GM12873 (cell line): ENCODE results near the gene DDAH1.

Source experiments
- TF ChIP-seq, protein P1 (sequence below): IDR thresholded peaks from 2 replicates; pipeline ENCODE4 v1.5.1; 2012; ENCODE audit warnings: low read depth, mild to moderate bottlenecking, moderate library complexity, low read length, control low read depth; ENCODE audit not compliant: insufficient read depth; ENCODE audit errors: missing control alignments

The DDAH1 gene

DNA sequence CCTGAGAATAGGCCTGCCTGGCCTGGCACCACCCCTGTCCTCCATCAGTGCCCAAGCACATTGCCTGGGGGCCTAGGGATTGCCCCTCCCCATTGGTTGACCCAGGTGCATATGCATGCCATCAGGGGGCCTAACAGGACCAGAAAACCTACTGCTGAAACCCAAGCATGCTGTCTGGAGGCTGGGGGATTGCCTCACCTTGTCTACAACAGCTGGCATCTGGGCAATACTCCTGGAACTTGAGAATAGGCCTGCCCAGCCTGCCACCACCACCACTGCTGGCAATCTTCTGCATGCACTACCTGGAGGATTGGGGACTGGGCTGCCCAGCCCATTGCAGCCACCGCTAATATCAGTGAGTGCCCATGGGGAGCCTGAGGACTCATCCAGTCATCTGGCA, 132.4 kb downstream of the DDAH1 start:
- TF ChIP-seq, protein P1, sequence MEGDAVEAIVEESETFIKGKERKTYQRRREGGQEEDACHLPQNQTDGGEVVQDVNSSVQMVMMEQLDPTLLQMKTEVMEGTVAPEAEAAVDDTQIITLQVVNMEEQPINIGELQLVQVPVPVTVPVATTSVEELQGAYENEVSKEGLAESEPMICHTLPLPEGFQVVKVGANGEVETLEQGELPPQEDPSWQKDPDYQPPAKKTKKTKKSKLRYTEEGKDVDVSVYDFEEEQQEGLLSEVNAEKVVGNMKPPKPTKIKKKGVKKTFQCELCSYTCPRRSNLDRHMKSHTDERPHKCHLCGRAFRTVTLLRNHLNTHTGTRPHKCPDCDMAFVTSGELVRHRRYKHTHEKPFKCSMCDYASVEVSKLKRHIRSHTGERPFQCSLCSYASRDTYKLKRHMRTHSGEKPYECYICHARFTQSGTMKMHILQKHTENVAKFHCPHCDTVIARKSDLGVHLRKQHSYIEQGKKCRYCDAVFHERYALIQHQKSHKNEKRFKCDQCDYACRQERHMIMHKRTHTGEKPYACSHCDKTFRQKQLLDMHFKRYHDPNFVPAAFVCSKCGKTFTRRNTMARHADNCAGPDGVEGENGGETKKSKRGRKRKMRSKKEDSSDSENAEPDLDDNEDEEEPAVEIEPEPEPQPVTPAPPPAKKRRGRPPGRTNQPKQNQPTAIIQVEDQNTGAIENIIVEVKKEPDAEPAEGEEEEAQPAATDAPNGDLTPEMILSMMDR, result no peak

DNA sequence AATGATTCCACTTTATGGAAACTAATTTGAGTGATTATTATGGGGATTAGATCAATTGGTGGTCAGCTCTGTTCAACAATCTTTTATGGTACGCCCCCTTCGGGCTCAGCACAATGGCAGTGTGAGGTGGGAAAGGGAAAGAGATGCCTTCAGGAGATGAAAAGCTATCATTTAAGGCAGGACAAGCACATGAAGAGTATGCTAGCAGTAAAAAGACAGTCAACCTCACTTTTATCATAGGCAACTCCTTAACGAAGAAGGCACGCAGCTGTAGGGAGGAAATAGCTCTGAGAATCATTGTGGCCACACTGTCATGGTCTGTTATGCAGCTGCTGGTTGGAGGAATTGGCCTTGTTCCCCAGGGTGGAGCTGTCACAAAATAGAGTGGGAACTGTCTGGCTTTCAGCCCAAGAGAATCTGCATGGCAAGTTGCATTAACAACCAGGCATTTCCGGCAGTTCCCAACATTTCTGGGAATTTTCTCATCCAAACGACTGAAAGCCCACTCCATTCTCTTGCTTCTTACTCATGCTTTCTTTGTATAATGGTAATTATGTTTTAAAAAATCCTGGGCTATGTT, 134.2 kb downstream of the DDAH1 start:
- TF ChIP-seq, protein P1, result no peak

DNA sequence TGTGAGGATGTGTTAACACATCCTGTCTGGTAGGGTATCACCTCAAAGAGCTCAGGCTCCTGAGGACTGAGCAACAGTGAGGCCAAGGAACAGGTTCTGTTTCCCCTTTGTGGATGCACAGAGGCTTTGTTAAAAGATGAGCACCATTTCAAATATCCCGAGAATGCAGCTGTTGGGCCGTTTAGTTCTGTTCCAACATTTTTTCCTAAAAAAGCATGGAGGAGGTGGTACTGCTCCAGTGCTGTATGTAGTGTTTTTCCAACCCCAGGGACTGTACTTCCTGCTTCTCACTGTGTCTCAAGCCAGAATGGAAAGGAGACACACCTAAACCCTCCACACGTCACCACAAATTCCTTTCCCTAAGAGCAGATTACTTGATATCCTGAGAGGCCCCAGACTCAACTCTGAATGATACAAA, 134.7 kb downstream of the DDAH1 start:
- TF ChIP-seq, protein P1, result no peak

DNA sequence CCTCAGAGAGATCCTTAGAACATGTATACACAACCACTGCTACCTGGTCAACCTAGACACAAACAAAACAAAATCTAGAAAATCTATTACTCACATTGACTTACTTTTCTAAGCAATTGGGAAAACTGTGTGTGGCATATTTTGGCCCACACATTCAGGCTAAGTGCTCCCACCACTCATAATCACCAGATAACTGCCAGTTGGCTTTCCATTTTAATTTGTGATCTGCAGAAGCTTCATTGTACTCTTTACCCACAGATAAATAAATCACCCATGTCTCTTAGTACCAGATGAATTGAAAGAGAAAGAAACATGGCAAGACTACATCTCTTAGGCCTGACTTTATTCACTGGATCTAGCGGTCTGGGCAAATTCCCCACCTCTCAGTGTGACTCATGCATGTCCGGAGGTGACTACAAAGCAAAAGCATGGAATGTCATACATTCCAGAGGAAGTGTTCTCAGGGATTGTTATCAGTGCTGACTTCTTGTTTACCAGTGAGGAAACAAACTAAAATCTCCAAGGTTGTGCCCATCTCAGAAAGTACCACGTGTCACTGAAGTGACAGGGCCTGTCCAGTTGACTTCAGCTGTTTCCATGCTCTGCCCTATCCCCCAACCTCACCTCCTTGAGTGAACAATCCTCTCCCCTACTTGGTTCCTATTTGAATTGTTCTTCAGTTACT, 136.1 kb downstream of the DDAH1 start:
- TF ChIP-seq, protein P1, result no peak

DNA sequence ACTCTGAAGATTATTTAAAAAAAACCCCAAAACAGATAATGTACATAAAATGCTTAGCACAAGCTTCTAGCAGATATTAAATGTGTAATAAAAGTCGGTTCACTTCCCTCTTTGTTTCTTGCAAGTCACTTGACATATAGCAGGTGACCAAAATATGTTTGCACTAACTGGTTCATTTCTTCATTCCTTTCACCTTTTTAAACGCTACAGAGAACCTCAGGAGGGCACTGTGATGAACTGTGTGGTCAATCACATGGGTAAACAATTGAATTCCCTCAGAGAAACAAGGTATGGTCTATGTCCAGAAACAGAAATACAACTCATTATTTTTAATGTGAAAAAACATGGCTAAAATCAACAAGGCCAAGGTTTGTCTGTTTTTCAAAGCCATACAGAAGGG, 137.2 kb downstream of the DDAH1 start:
- TF ChIP-seq, protein P1, result no peak

DNA sequence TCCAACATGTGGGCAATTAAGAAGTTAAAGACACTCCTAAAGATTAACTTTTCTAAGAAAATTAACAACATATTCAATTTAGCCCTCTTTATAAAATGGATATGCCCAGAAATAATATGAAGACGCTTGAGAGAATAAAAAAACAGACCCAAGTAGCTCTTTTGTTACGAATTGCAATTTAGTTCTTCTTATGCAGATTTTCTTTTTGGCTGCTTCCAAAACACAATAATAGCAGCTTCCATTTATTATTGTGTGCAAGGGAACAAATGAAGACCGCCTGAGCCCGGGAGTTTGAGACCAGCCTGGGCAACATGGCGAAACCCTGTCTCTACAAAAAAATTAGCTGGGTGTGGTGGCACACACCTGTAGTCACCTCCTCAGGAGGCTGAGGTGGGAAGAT, 138.1 kb downstream of the DDAH1 start:
- TF ChIP-seq, protein P1, result no peak

GRCh38 chr1:85326336-85326735, 138.6 kb downstream of the DDAH1 start:
- TF ChIP-seq, protein P1, result no peak
